ENCODE measurements around the gene NRXN2.

The NRXN2 gene

DNA sequence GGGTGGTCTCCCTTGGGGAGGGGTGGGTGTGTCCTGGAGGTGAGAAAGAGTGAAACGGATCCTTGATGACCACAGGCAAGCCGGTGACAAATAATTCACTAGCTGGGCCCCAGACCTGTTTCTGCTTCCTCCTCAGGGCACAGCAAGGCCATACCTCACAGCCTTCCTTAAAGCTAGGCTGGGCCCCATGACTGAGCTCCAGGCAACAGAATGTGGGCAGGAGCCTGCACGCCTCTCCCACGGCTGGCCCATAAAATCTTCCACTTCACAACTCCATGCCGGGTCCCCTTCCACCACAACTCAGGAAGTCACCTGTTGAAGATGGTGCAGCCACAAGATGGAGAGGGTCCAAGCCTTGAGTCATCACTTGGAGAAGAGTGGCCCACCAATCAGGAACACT lies 108.1 kb downstream of the NRXN2 start:
- DNase-seq (ENCODE audit: low read depth in 2 of 2), result no peak
- H3K4me3 ChIP-seq (replicated peaks in 1 of 2; ENCODE audit: low read depth in 2 of 2, low read length in 2 of 2), result no peak overlapping the region
- TF ChIP-seq, protein P1, sequence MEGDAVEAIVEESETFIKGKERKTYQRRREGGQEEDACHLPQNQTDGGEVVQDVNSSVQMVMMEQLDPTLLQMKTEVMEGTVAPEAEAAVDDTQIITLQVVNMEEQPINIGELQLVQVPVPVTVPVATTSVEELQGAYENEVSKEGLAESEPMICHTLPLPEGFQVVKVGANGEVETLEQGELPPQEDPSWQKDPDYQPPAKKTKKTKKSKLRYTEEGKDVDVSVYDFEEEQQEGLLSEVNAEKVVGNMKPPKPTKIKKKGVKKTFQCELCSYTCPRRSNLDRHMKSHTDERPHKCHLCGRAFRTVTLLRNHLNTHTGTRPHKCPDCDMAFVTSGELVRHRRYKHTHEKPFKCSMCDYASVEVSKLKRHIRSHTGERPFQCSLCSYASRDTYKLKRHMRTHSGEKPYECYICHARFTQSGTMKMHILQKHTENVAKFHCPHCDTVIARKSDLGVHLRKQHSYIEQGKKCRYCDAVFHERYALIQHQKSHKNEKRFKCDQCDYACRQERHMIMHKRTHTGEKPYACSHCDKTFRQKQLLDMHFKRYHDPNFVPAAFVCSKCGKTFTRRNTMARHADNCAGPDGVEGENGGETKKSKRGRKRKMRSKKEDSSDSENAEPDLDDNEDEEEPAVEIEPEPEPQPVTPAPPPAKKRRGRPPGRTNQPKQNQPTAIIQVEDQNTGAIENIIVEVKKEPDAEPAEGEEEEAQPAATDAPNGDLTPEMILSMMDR (IDR thresholded peaks at IDR 0.05; ENCODE audit: low read depth, low read length), result no peak

GRCh38 chr11:64613648-64614047 lies 109.3 kb downstream of the NRXN2 start:
- DNase-seq (ENCODE audit: low read depth in 2 of 2), result no peak
- H3K4me3 ChIP-seq (replicated peaks in 1 of 2; ENCODE audit: low read depth in 2 of 2, low read length in 2 of 2), result no peak overlapping the region
- TF ChIP-seq, protein P1 (IDR thresholded peaks at IDR 0.05; ENCODE audit: low read depth, low read length), result no peak

GRCh38 chr11:64611869-64612646 lies 110.9 kb downstream of the NRXN2 start:
- TF ChIP-seq, protein P1 (IDR thresholded peaks at IDR 0.05; ENCODE audit: low read depth, low read length), result no peak
- DNase-seq (ENCODE audit: low read depth in 2 of 2), result no peak
- H3K4me3 ChIP-seq (replicated peaks in 1 of 2; ENCODE audit: low read depth in 2 of 2, low read length in 2 of 2), result no peak overlapping the region

DNA sequence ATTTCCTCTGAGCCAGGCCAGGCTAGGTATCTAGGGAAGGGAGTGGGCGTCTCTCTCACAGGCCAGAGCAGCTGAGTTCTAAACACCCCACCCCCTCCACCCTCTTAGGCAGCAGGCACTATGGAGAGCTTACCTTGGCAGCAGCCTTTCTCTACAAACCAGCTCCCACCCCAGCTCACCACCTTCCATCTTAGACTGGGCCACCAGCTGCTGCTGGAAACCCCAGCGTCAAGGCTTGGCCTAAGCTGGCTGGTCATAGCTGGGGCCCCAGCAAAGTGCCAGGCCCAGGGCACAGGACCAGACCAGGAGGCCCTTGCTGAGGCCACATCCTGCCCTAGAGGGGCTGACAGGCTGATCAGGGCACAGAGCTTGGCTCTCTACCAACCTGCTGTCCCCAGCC lies 111.8 kb downstream of the NRXN2 start:
- TF ChIP-seq, protein P1 (IDR thresholded peaks at IDR 0.05; ENCODE audit: low read depth, low read length), result no peak
- no peak overlapping the region for H3K4me3 ChIP-seq (replicated peaks in 1 of 2; ENCODE audit: low read depth in 2 of 2, low read length in 2 of 2)
- no peak for DNase-seq (ENCODE audit: low read depth in 2 of 2)

DNA sequence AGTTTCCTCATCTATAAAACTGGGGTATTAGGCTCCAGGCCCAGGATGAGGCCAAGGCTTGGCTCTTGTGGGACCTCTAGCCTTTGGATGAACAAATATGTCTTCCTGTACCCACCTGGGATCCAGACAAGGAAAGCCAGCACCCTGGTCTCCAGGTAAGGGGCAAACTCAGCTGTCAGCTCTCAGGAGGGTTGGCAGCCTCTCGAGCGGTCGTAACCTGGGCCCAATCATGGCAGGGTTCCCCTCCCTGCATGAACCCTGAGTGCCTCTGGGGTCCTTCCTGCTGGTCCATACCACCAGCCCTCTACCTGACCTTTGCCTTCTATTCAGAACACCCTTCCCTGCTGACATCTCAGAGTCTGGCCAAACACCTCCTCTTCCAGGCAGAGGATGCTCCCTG lies 112.4 kb downstream of the NRXN2 start:
- DNase-seq (ENCODE audit: low read depth in 2 of 2), result no peak
- H3K4me3 ChIP-seq (replicated peaks in 1 of 2; ENCODE audit: low read depth in 2 of 2, low read length in 2 of 2), result no peak overlapping the region
- TF ChIP-seq, protein P1 (IDR thresholded peaks at IDR 0.05; ENCODE audit: low read depth, low read length), result no peak

DNA sequence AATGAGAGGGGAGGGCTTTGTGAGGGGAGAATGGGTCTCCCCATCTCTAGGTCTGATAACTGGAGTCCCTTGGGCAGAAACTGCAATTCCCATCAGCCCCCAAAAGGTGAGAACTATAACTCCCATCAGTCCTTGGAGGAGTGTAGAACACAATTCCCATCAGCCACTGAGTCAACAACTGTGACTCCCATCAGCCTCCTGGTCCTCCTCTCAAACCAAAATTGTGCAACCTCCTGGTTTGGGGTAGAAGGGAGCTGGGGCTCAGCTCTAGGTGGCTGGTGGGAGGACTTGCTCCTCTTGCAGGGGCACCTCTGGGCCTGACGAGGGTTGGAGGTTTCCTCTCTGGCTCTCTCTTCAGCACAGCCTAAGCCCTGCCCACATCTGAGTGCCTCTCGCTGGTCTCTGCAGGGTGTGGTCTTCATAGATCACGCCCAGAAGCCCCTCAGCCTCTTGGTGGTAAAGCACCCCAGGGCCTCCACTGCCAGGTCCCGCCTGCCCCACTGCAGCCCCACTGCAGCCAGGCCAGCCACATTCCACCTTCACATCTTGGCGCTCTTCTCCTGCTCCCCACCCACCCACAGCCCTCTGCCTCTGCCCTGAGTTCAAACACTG lies 113.5 kb downstream of the NRXN2 start:
- TF ChIP-seq, protein P1 (IDR thresholded peaks at IDR 0.05; ENCODE audit: low read depth, low read length), result no peak
- DNase-seq (ENCODE audit: low read depth in 2 of 2), result no peak
- H3K4me3 ChIP-seq (replicated peaks in 1 of 2; ENCODE audit: low read depth in 2 of 2, low read length in 2 of 2), result no peak overlapping the region

Measured in cardiac fibroblast (primary cell).